ENCODE data around the gene TECPR2. TPM values are rescaled to one million over a fixed set of nuclear protein-coding genes. Genes with fewer than 3 reads are reported as not detected.

The TECPR2 gene
- total RNA-seq, 1 experiment from 2014 or later, result 9.3 TPM

DNA sequence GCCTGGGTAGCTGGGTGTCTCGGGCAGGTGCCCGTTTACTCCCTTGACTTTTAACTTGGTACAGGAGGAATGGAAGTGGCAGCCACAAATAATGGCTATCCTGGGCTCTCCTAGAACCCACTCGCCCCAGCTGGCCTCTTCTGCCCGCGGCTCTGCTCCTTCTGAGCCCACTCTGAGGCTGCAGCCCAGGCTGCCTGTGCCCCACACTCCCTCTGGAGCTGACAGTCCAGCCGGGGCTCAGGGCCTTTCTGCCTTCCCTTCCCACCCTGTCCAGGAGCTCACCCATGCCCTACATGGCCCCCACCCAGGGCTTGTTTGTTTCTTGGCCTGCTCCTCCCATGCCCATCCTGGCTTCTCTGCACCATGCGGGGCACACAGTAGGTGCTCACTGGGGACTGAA is 27.6 kb upstream of the TECPR2 start:
- H3K36me3 Mint-ChIP-seq (ENCODE audit: insufficient read depth, unreplicated experiment), result no peaks in the 10 kb centered on the region
- ChIA-PET CTCF (no interaction called here), POLR2A (no interaction called here)

GRCh38 chr14:102338724-102339123 is 24.0 kb upstream of the TECPR2 start:
- CTCF ChIA-PET, result no interaction called here
- no TSS peak for BruUV-seq (replicated peaks)
- Histone ChIP-seq H3K36me3 (ENCODE audit: control insufficient read depth, insufficient read depth, low read length) (no peaks in the 10 kb centered on the region), H3K4me3 (ENCODE audit: low read depth, low read length) (no peak overlapping the region), H3K9me3 (no peaks in the 10 kb centered on the region), H3K27me3 (replicated peaks; ENCODE audit: control insufficient read depth, insufficient read depth, low read length) (no peaks in the 10 kb centered on the region), H3K4me1 (no peaks in the 10 kb centered on the region)
- DNase-seq, result no peak
- Mint-ChIP-seq H3K4me3 (ENCODE audit: unreplicated experiment) (no peak overlapping the region), H3K27ac (ENCODE audit: unreplicated experiment) (no peak overlapping the region), H3K4me1 (ENCODE audit: low read depth, unreplicated experiment) (no peaks in the 10 kb centered on the region), H3K27me3 (ENCODE audit: insufficient read depth, unreplicated experiment) (no peaks in the 10 kb centered on the region), H3K36me3 (ENCODE audit: insufficient read depth, unreplicated experiment) (peaks cover 17% of the 10 kb centered on the region), H3K9me3 (ENCODE audit: unreplicated experiment) (no peaks in the 10 kb centered on the region)
- POLR2A ChIA-PET, result no interaction called here
- TF ChIP-seq, protein P1, sequence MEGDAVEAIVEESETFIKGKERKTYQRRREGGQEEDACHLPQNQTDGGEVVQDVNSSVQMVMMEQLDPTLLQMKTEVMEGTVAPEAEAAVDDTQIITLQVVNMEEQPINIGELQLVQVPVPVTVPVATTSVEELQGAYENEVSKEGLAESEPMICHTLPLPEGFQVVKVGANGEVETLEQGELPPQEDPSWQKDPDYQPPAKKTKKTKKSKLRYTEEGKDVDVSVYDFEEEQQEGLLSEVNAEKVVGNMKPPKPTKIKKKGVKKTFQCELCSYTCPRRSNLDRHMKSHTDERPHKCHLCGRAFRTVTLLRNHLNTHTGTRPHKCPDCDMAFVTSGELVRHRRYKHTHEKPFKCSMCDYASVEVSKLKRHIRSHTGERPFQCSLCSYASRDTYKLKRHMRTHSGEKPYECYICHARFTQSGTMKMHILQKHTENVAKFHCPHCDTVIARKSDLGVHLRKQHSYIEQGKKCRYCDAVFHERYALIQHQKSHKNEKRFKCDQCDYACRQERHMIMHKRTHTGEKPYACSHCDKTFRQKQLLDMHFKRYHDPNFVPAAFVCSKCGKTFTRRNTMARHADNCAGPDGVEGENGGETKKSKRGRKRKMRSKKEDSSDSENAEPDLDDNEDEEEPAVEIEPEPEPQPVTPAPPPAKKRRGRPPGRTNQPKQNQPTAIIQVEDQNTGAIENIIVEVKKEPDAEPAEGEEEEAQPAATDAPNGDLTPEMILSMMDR (IDR thresholded peaks at IDR 0.05; ENCODE audit: insufficient read depth in 1 of 2, low read depth in 1 of 2, low read length in 1 of 2, severe bottlenecking in 1 of 2, unreplicated experiment in 1 of 2), result no peak
- intact Hi-C loops (cut with micrococcal nuclease; ENCODE audit: unreplicated experiment), result no loop called here

More for the DNA sequence above, 27.6 kb upstream of the TECPR2 start:
- no peaks in the 10 kb centered on the region for H3K27me3 ChIP-seq (replicated peaks; ENCODE audit: control insufficient read depth, insufficient read depth, low read length)
- no peaks in the 10 kb centered on the region for H3K9me3 ChIP-seq
- no peak for DNase-seq
- H3K9me3 Mint-ChIP-seq (ENCODE audit: unreplicated experiment), result no peaks in the 10 kb centered on the region
- H3K27ac Mint-ChIP-seq (ENCODE audit: unreplicated experiment), result no peak overlapping the region
- no peak overlapping the region for H3K4me3 ChIP-seq (ENCODE audit: low read depth, low read length)
- H3K4me1 Mint-ChIP-seq (ENCODE audit: low read depth, unreplicated experiment), result no peaks in the 10 kb centered on the region
- TF ChIP-seq, protein P1 (IDR thresholded peaks at IDR 0.05; ENCODE audit: insufficient read depth in 1 of 2, low read depth in 1 of 2, low read length in 1 of 2, severe bottlenecking in 1 of 2, unreplicated experiment in 1 of 2), result no peak
- H3K4me3 Mint-ChIP-seq (ENCODE audit: unreplicated experiment), result no peak overlapping the region
- H3K36me3 ChIP-seq (ENCODE audit: control insufficient read depth, insufficient read depth, low read length), result no peaks in the 10 kb centered on the region
- H3K27me3 Mint-ChIP-seq (ENCODE audit: insufficient read depth, unreplicated experiment), result no peaks in the 10 kb centered on the region
- BruUV-seq (replicated peaks), result no TSS peak
- intact Hi-C loops (cut with micrococcal nuclease; ENCODE audit: unreplicated experiment), result no loop called here
- H3K4me1 ChIP-seq, result no peaks in the 10 kb centered on the region

DNA sequence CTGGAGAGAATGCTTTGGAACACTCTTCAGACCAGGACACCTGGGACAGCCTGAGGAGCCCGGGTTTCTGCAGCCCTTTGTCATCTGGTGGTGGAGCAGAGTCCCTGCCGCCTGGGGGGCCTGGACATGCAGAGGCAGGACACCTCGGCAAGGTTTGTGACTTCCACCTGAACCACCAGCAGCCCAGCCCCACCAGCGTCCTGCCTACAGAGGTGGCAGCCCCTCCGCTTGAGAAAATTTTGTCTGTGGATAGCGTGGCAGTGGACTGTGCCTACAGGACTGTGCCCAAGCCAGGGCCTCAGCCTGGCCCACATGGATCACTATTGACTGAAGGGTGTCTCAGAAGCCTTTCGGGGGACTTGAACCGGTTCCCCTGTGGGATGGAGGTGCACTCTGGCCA is 21.2 kb upstream of the TECPR2 start:
- Mint-ChIP-seq H3K27me3 (ENCODE audit: insufficient read depth, unreplicated experiment) (no peaks in the 10 kb centered on the region), H3K4me1 (ENCODE audit: low read depth, unreplicated experiment) (no peaks in the 10 kb centered on the region), H3K36me3 (ENCODE audit: insufficient read depth, unreplicated experiment) (peaks cover 26% of the 10 kb centered on the region), H3K27ac (ENCODE audit: unreplicated experiment) (no peak overlapping the region), H3K9me3 (ENCODE audit: unreplicated experiment) (no peaks in the 10 kb centered on the region), H3K4me3 (ENCODE audit: unreplicated experiment) (no peak overlapping the region)
- POLR2A ChIA-PET, result no interaction called here
- Histone ChIP-seq H3K27me3 (replicated peaks; ENCODE audit: control insufficient read depth, insufficient read depth, low read length) (no peaks in the 10 kb centered on the region), H3K4me3 (ENCODE audit: low read depth, low read length) (no peak overlapping the region), H3K36me3 (ENCODE audit: control insufficient read depth, insufficient read depth, low read length) (no peaks in the 10 kb centered on the region), H3K4me1 (no peaks in the 10 kb centered on the region), H3K9me3 (no peaks in the 10 kb centered on the region)
- CTCF ChIA-PET, result interaction anchor here (1.2 kb wide), 1 partner anchor 14 kb away, joined by 5 read pairs; no protein-coding TSS in a partner anchor
- intact Hi-C loops (cut with micrococcal nuclease; ENCODE audit: unreplicated experiment), result no loop called here
- no peak for DNase-seq
- TF ChIP-seq, protein P1 (IDR thresholded peaks at IDR 0.05; ENCODE audit: insufficient read depth in 1 of 2, low read depth in 1 of 2, low read length in 1 of 2, severe bottlenecking in 1 of 2, unreplicated experiment in 1 of 2), result no peak
- BruUV-seq (replicated peaks), result no TSS peak

All from Caco-2 (cell line).